GM19025 (cell line): ENCODE data around the gene ATP4B.

ENCODE experiments used
- ATAC-seq: cut with Tn5 transposase; IDR thresholded peaks from one replicate; pipeline ENCODE4 v1.9.1; 2021; ENCODE audit warnings: mild to moderate bottlenecking, low read depth, moderate library complexity; ENCODE audit not compliant: unreplicated experiment

The ATP4B gene

DNA sequence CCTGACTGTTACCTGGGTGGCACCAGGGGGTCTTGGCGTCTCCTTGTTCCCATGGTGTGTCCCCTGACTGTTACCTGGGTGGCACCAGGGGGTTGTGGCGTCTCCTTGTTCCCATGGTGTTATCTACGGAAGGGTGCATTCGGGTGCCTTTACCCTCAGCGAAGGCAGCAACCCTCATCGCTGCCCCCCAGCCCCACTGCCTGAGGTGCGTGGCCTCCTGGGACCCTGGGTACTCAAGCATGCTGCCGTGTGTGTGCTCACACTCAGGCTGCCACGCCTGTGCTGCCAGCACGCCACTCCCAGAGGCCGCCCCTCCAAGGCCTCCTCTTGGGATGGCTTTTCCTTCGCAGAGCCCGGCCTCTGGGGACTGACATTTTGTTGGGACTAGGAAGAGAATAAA, 48.4 kb downstream of the ATP4B start:
- no peak for ATAC-seq

DNA sequence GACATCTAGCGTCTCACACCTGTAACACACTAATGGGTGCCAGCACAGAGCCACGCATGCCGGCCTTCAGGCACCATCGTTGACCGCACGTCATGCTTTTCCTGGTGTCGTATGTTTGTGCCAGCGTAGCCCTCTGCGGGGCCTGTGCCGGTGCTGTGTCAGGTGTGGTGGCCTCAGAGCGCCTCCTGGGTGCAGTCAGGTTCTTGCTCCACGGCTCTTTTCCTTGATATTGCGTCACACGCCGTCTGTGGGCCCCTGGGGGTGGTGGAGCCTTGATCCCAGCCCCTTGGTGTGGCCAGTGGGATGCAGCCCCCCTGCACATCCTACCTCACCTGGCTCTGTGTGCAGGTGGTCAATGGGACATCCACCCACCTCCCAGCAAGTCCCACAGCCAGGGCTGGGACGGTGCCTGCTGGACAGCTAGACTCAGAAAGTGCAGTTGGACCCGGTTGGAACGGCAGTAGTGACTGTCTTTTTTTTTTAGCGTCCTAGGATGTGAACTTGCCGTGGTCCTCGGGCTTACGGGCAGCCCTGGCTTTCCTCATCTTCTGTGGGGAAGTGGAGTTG, 48.9 kb downstream of the ATP4B start:
- no peak for ATAC-seq

DNA sequence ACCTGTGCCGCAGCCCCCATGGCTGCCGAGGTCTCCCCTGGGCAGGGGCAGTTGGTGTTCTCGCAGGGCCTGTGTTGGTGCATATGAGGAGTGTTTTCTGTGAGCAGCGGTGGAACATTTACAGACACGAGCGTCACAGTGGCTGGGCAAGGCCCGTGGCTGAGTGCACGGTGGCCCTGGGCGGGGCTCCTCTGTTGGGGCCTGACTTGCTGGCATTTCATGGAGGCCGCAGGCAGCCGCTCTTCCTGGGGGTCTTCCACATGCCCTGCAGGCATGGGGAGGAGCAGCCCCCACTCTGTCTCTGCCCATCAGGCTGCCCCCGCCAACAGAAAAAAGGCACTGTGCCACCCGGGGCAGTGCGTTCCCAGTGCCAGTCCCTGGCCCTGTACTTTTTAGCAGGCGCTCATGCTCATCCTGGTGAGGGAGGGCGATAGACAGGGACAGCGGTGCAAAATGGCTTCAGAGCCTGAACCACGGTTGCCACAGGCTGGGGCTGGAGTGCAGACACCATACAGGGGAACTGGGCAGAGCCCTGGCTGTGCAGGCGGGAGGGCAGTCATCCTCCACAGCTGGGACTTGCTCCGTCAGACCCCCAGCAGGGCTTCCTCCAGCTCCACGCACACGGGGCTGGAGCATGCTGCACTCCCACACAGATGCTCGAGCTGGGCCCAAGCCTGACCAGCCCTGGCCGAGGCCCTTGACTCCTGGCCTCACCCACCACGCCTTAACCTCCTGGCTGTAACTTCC, 49.9 kb downstream of the ATP4B start:
- ATAC-seq: no peak

DNA sequence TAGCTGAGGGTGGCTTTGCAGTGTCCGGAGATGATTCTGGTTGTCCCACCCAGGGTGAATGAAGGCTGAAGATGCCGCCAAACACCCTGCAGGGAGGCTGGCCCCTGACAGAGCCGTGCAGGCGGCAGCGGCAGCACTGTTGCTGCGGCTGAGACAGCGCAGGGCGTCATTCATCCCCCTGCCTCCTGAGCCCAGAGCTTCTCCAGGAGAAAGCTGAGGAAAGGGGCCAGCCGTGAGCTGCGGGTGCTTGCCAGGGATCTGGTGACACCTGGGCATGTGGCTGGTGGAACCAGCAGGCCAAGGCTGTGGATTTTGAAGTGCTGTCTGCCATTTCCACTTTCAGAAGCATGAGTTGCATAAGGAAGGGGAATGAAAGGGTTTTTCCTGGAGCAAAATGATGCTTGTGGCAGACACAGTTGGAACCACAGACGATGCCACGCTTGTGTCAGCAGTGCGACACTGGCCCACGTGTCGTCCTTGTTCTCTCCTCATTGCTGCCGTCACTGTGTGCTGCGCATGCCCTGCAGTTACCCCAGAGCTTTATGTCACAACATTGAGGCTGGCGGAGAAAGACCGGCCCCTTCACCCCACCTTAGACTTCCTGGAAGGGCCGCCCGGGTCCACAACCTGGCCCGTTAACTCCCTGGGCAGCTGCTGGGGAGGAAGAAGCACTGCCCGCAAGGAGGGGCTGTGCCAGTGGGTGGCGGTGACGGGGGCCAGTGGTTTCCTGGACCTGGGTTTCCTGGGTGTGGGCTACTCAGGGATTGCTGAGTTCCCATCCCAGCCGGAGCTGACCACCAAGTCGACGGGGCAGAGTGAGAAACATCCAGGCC, 50.7 kb downstream of the ATP4B start:
- no peak for ATAC-seq

DNA sequence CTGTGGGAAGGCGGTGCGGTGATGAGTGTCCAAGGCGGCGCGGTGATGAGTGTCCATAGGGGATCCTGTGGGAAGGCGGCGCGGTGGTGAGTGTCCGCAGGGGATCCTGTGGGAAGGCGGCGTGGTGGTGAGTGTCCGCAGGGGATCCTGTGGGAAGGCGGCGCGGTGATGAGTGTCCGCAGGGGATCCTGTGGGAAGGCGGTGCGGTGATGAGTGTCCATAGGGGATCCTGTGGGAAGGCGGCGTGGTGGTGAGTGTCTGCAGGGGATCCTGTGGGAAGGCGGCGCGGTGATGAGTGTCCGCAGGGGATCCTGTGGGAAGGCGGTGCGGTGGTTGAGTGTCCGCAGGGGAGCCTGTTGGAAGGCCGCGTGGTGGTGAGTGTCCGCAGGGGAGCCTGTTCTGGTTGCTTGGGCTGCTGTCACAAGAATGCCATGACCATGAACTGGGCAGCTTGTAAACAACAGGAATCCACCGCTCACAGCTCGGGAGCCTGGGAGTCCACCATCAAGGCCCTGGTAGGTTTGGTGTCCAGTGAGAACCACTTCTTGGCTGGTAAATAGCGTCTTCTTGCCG, 52.0 kb downstream of the ATP4B start:
- no peak for ATAC-seq

DNA sequence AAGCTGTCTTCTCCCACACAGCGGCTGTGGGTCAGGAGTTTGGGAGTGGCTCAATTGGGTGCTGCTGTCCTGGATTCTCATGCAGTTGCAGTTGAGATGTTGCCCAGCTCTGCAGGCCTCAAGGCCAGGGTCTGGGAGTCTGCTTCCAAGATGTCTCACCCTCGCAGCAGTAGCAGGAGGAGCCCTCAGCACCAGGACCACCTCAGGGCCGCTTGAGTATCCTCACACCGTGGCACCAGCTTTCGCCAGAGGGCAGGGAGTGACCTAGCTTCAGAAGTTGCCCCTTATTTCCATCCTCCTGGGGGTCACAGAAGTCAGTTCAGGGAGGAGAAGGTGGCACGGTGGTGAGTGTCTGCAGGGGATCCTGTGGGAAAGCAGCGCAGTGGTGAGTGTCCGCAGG, 52.5 kb downstream of the ATP4B start:
- ATAC-seq: no peak

DNA sequence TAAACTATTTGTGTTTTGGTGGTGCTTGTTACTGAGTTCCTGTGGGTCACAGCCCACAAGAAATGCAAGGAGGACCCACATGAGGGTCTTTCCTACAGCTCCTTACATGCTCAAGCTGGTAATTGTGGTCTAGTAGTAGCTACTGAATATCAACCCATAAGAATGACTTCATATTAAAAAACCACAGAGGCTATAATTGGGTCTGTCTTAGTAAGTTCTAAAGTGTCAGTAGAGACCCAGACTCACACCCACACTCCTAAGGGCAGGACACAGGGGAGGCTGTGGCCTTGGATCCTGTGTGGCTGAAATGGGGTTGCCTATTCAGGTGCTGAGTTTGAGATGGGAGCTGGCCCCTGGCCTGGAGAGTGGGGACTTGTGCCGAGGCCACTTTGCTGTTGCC, 53.8 kb downstream of the ATP4B start:
- no peak for ATAC-seq

DNA sequence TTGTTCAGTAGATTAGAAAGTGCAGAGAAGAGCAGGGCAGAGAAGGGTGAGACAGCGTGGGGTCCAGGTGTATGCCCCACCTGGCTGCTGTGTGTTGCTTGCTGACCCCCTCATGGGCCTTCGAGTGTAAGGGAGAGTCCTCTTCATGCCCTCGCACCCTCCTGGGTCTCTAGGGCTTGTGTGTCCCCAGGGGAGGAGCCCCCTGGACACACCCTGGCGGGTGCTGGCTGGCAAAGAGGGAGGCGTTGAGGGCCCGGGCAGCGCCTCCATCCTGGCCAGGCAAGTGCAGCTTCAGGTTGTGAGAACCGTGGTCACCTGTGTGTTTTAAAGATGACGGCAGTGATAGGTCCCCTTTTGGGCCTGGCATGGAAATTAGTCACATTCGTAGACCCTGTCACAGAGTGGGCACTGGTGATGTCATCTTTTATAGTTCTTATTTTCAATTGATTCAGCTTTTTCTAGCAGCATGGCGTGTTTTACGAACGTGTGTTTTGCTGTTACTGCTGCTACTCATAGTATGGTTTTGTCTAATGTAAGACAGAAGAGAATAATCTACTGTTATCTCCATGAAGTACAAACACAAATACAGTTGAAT, 54.8 kb downstream of the ATP4B start:
- ATAC-seq: no peak

DNA sequence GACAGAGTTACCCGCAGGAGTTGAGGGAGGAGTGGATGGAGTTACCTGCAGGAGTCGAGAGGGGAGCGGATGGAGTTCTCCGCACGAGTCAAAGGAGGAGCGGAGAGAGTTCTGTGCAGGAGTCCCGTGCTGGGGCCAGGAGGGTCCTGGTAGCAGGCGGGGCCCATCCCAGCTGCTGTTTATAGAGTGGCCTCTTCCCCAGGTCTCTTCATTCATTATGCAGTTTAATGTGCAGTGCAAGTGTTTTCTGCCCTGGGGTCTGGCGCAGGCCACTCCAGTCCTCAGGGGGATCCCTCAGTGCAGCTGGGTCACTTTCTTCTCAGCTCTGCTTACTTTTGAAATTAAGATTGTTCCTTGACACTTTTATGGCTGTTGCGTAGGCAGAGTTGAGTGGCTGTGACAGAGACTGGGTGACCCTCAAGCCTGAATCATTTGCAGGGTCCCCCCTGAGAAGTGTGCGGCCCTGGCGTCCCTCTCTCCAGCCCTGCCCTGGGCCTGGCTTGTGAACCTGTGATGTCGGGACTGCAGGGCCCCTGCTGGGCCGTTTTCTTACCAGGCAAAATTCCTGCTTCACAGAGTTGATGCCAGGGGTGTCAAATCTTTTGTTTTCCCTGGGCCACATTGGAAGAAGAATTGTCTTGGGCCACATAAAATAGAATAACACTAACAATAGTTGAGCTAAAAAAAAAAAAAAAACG, 55.6 kb downstream of the ATP4B start:
- ATAC-seq: no peak

DNA sequence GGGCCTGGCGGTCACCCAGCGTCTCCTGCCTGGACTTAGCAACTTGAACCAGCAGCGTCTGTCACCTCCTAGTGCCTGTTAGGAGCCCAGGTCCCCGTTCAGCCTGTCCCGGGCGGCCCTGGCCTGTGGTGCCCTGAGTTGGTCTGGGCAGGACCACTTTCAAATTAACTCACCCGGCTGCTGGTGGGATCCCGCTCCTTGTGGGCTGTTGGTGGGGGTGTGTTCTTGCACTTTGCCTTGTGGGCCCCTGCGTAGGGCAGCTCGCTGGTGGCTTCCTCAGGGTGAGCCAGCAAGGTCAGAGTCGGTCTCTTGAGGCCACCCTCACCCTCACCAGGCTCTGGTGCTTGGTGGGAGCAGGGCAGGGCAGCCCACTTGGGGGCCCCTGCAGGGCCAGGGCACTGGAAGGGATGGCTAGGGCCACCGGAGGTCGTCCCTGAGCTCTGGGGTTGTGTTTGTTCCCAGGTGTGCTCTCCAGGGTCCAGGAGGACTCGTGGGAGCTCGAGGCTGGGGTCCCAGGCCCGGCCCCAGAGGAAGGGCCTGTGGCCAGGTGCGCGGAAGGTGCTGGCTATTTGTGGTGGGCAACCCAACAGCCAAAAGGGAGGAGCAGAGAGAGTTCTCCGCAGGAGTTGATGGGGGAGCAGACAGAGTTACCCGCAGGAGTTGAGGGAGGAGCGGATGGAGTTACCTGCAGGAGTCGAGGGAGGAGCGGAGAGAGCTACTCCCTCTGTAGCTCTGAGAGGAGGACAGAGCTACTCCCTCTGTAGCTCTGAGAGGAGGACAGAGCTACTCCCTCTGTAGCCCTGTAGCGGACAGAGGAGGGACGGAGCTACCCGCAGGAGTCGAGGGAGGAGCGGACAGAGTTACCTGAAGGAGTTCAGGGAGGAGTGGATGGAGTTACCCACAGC, 56.6 kb downstream of the ATP4B start:
- ATAC-seq: no peak

DNA sequence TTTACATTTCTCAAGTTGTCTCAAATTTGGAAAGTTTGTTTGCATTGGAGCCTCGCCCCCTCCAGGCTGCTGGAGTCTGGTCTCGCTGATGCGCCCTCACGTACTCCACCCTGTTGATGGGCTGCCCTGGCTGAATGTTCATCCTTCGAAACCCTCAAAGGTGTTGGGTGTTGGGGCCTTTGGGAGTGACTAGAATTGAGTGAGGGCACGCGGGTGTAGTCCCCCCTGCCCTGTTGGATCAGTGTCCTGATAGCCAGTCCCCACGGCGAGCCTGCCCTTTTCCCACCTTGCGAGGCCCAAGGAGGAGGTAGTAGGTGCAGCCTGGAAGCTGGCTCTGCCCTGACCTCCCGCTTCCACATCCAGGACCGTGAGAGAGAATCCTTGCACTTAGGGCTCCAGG, 58.6 kb downstream of the ATP4B start:
- no peak for ATAC-seq
